ENCODE measurements around the gene CLEC14A. TPM values are rescaled to one million over a fixed set of nuclear protein-coding genes. Genes with fewer than 3 reads are reported as not detected.
A peak's percentile ranks its signal among the peaks of the same experiment; 100 is the strongest.

CLEC14A gene
- total RNA-seq, 2 experiments from 2014 or later: not detected

DNA sequence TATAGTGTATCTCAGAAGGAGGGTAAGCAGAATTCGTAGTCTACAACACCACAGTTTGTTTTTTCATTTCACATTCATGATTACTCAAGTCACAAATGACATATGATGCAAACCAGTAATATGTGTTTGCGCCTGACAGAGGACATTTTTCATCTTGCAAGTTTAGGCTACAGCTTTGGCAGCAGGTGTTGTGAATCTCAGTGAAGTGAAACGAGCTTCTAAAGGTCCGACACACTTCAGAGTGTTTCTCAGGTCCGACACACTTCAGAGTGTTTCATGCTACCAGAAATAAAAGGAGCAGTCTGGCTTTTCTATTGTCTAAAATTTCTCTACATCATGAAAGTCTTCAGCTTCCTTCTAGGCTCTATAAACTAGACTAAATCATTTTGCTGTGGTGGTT is 22.7 kb downstream of the CLEC14A start:
- ChIA-PET POLR2A (no interaction called here), CTCF (no interaction called here)
- no peak overlapping the region for H3K27ac Mint-ChIP-seq
- H3K9me3 Mint-ChIP-seq: no peaks in the 10 kb centered on the region
- H3K4me3 Mint-ChIP-seq: no peak overlapping the region
- H3K36me3 Mint-ChIP-seq: no peaks in the 10 kb centered on the region
- intact Hi-C loops (cut with micrococcal nuclease): no loop called here
- peaks cover 4% of the 10 kb centered on the region for H3K27me3 Mint-ChIP-seq
- H3K4me1 Mint-ChIP-seq (ENCODE audit: low read depth): no peaks in the 10 kb centered on the region
- no peak for DNase-seq

DNA sequence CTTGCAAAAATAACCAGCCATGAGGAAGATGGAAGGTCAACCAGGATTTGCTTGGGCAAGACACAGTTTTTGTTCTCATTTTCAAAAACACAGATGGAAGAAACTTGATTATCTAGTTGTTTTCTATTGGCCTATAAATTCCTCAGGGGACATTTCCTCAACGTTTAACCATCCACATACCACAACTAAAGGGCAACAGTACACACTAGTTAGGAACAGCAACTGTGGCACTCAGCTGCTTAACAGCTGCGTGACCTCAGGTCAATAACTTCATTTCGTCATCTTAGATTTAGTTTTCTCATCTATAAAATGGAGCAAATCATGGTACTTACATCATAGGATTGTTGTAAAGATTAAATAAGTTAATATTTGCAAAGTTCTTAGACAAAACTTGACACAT is 29.5 kb downstream of the CLEC14A start:
- POLR2A ChIA-PET: no interaction called here
- Mint-ChIP-seq H3K9me3 (no peaks in the 10 kb centered on the region), H3K36me3 (peaks cover 1% of the 10 kb centered on the region), H3K4me3 (no peak overlapping the region), H3K4me1 (ENCODE audit: low read depth) (no peaks in the 10 kb centered on the region), H3K27ac (no peak overlapping the region), H3K27me3 (peaks cover 5% of the 10 kb centered on the region)
- CTCF ChIA-PET: no interaction called here
- intact Hi-C loops (cut with micrococcal nuclease): no loop called here
- no peak for DNase-seq

DNA sequence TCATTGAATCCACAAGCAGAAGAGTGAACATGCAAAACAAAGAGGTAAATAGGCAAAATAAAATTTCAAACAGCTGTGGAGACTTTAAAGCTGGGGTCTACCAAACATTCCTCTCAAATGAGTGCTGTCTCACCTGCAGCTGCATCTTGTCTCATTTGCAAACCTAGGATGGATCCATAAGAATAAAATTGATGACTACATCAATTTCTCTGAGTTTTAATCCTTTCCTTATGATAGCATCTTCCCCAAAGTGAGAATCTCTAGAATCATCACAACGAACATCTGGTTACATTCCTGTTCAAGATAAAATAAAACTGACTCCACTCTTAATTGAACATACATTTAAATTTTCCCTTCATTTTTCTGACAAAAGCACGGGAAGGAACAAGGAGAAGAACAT is 29.9 kb downstream of the CLEC14A start:
- POLR2A ChIA-PET: no interaction called here
- no peaks in the 10 kb centered on the region for H3K4me1 Mint-ChIP-seq (ENCODE audit: low read depth)
- peaks cover 2% of the 10 kb centered on the region for H3K27me3 Mint-ChIP-seq
- H3K4me3 Mint-ChIP-seq: no peak overlapping the region
- H3K27ac Mint-ChIP-seq: no peak overlapping the region
- CTCF ChIA-PET: interaction anchor here (0.6 kb wide), 1 partner anchor 28 kb away, joined by 5 read pairs; no protein-coding TSS in a partner anchor
- DNase-seq: no peak
- peaks cover 1% of the 10 kb centered on the region for H3K36me3 Mint-ChIP-seq
- H3K9me3 Mint-ChIP-seq: no peaks in the 10 kb centered on the region
- intact Hi-C loops (cut with micrococcal nuclease): no loop called here

DNA sequence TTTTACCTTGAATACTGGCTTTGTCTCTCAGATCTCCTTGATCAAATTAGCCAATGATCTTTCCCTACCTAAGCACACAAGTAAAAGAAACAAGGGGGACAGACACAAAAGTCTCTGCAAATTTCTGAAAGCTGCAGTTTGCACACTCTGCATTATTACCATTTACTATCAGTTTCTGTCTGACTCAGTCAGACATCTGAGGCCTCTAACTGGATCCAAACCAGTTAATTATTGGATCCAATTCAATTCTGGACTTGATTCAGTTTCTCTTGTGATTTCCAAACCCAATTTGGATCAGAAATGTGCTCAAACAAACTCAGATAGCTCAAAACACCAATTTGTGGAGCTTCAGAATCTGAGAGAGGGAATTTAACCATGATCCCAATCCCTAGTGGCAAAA is 31.6 kb downstream of the CLEC14A start:
- POLR2A ChIA-PET: no interaction called here
- Mint-ChIP-seq H3K27me3 (peaks cover 1% of the 10 kb centered on the region), H3K36me3 (peaks cover 1% of the 10 kb centered on the region), H3K4me3 (no peak overlapping the region), H3K9me3 (no peaks in the 10 kb centered on the region), H3K27ac (no peak overlapping the region), H3K4me1 (ENCODE audit: low read depth) (no peaks in the 10 kb centered on the region)
- intact Hi-C loops (cut with micrococcal nuclease): no loop called here
- DNase-seq: no peak
- CTCF ChIA-PET: no interaction called here

DNA sequence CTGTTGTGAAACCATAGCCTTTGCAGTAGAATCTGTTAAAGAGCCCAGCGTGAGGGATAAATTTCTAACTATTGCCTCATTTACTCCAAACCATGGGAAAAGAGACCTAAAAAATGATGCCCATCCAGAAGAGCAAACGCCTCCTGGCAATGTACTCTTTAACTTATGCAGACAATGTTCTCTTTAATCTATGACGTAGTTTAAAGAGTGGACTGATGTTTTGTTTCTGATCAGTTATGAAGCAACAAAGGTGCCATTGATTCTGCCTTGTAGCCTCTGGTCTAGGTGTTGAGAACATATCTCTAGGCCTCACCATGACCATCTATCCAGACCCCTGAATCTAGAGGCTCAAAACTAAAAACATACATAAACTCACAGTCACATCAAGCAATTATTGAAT is 34.8 kb downstream of the CLEC14A start:
- H3K36me3 Mint-ChIP-seq: peaks cover 1% of the 10 kb centered on the region
- ChIA-PET CTCF (no interaction called here), POLR2A (no interaction called here)
- no peak for DNase-seq
- H3K4me1 Mint-ChIP-seq (ENCODE audit: low read depth): no peaks in the 10 kb centered on the region
- H3K4me3 Mint-ChIP-seq: no peak overlapping the region
- H3K27me3 Mint-ChIP-seq: no peaks in the 10 kb centered on the region
- intact Hi-C loops (cut with micrococcal nuclease): no loop called here
- H3K27ac Mint-ChIP-seq: no peak overlapping the region
- no peaks in the 10 kb centered on the region for H3K9me3 Mint-ChIP-seq

DNA sequence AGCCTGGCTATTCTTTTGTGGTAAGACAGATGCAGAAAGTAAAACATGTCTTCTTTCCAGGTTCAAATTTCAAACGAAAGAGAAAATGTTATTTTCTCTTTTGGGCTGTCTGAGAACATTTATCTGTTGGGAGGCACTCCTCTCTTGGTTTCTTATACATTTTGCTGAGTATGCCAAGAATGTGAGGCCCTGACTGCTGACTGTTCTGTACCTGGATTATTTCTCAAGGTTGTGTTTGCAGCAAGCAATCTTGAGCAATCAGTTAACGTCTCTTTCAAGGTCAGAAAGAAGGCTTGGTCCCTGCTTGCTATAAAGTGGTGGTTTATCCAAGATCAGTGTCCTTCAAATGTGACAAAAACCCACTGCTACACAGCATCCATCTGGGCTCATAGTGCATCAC is 38.3 kb downstream of the CLEC14A start:
- CTCF ChIA-PET: no interaction called here

DNA sequence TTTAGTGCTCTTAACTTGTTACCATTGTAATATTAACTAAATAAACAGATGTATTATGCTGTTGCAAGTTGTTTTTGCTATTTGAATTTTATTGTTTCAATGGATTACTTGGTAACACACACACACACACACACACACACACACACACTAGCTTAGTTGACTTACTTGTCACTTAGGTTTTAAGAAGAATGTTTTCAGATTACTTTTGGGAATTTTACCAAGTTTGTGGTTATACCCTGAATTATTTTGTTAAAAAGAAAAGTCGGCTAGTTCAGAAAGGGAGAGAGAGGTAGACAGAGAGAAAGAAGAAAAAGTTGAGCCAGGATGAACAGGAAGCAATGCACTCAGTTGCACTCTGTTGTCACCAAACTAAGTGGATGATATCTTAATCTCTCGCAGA is 42.9 kb downstream of the CLEC14A start:
- peaks cover 36% of the 10 kb centered on the region for H3K27me3 Mint-ChIP-seq

More for the DNA sequence above, 38.3 kb downstream of the CLEC14A start:
- DNase-seq: no peak
- no peaks in the 10 kb centered on the region for H3K36me3 Mint-ChIP-seq
- no peaks in the 10 kb centered on the region for H3K4me1 Mint-ChIP-seq (ENCODE audit: low read depth)
- intact Hi-C loops (cut with micrococcal nuclease): no loop called here
- H3K9me3 Mint-ChIP-seq: no peaks in the 10 kb centered on the region
- no peak overlapping the region for H3K4me3 Mint-ChIP-seq
- H3K27me3 Mint-ChIP-seq: peaks cover 7% of the 10 kb centered on the region
- POLR2A ChIA-PET: no interaction called here
- no peak overlapping the region for H3K27ac Mint-ChIP-seq

DNA sequence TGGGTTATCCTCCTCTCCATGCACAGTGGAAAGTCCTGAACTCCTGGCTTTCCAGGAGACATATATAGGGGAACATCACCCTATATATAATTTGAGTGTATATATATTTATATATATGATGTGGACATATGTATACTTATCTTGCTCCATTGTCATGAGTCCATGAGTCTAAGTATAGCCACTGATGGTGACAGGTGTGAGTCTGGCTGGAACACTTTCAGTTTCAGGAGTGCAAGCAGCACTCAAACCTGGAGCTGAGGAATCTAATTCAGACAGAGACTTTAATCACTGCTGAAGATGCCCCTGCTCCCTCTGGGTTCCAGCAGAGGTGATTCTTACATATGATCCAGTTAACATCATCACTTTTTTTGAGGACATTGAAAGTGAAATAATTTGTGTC is 43.8 kb downstream of the CLEC14A start:
- intact Hi-C loops (cut with micrococcal nuclease): loop anchor here (5.0 kb wide), 1 partner anchor 615 kb away; the partner anchor contains the start of genes FOXA1 and TTC6
- ChIA-PET POLR2A (no interaction called here), CTCF (no interaction called here)
- no peak for DNase-seq
- Mint-ChIP-seq H3K9me3 (no peaks in the 10 kb centered on the region), H3K4me3 (no peak overlapping the region), H3K27me3 (peaks cover 45% of the 10 kb centered on the region), H3K36me3 (no peaks in the 10 kb centered on the region), H3K27ac (no peak overlapping the region), H3K4me1 (ENCODE audit: low read depth) (peaks cover 25% of the 10 kb centered on the region)

More for the DNA sequence above, 42.9 kb downstream of the CLEC14A start:
- Mint-ChIP-seq H3K4me3 (no peak overlapping the region), H3K4me1 (ENCODE audit: low read depth) (peaks cover 25% of the 10 kb centered on the region), H3K9me3 (no peaks in the 10 kb centered on the region), H3K27ac (no peak overlapping the region), H3K36me3 (no peaks in the 10 kb centered on the region)
- ChIA-PET CTCF (no interaction called here), POLR2A (no interaction called here)
- intact Hi-C loops (cut with micrococcal nuclease): loop anchor here (5.0 kb wide), 1 partner anchor 616 kb away; the partner anchor contains the start of genes FOXA1 and TTC6
- no peak for DNase-seq

DNA sequence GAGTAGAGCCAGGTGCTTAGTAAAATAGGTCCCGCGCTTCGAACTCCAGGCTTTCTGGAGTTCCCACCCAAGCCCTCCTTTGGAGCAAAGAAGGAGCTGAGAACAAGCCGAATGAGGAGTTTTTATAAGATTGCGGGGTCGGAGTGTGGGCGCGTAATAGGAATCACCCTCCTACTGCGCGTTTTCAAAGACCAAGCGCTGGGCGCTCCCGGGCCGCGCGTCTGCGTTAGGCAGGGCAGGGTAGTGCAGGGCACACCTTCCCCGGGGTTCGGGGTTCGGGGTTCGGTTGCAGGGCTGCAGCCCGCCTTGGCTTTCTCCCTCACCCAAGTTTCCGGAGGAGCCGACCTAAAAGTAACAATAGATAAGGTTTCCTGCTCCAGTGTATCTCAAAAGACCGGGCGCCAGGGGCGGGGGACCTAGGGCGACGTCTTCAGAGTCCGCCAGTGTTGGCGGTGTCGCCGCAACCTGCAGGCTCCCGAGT is 44.6 kb downstream of the CLEC14A start:
- no peak for DNase-seq
- POLR2A ChIA-PET: no interaction called here
- Mint-ChIP-seq H3K36me3 (no peaks in the 10 kb centered on the region), H3K9me3 (no peaks in the 10 kb centered on the region), H3K4me3 (no peak overlapping the region), H3K4me1 (ENCODE audit: low read depth) (peaks cover 25% of the 10 kb centered on the region), H3K27ac (no peak overlapping the region), H3K27me3 (peaks cover 52% of the 10 kb centered on the region)
- CTCF ChIA-PET: interaction anchor here (0.6 to 1.2 kb wide), 4 partner anchors 14 to 631 kb away, joined by 3 read pairs; no protein-coding TSS in a partner anchor
- intact Hi-C loops (cut with micrococcal nuclease): loop anchor here (5.0 kb wide), 1 partner anchor 614 kb away; the partner anchor contains the start of genes FOXA1 and TTC6

DNA sequence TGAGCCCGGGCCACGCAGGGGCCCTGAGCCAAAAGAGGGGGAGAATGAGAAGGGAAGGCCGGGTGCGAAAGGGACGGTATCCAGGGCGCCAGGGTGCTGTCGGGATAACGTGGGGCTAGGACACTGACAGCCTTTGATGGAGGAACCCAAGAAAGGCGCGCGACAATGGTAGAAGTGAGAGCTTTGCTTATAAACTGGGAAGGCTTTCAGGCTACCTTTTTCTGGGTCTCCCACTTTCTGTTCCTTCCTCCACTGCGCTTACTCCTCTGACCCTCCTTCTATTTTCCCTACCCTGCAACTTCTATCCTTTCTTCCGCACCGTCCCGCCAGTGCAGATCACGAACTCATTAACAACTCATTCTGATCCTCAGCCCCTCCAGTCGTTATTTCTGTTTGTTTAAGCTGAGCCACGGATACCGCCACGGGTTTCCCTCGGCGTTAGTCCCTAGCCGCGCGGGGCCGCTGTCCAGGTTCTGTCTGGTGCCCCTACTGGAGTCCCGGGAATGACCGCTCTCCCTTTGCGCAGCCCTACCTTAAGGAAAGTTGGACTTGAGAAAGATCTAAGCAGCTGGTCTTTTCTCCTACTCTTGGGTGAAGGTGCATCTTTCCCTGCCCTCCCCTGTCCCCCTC is 45.2 kb downstream of the CLEC14A start:
- CTCF ChIA-PET: interaction anchor here (0.6 to 1.2 kb wide), 4 partner anchors 13 to 632 kb away, joined by 3 read pairs; no protein-coding TSS in a partner anchor
- no peaks in the 10 kb centered on the region for H3K9me3 Mint-ChIP-seq
- POLR2A ChIA-PET: no interaction called here
- H3K27me3 Mint-ChIP-seq: peaks cover 54% of the 10 kb centered on the region
- no peak overlapping the region for H3K4me3 Mint-ChIP-seq
- peaks cover 25% of the 10 kb centered on the region for H3K4me1 Mint-ChIP-seq (ENCODE audit: low read depth)
- intact Hi-C loops (cut with micrococcal nuclease): loop anchor here (5.0 kb wide), 1 partner anchor 613 kb away; the partner anchor contains the start of genes FOXA1 and TTC6
- H3K36me3 Mint-ChIP-seq: no peaks in the 10 kb centered on the region
- no peak overlapping the region for H3K27ac Mint-ChIP-seq
- DNase-seq: no peak

DNA sequence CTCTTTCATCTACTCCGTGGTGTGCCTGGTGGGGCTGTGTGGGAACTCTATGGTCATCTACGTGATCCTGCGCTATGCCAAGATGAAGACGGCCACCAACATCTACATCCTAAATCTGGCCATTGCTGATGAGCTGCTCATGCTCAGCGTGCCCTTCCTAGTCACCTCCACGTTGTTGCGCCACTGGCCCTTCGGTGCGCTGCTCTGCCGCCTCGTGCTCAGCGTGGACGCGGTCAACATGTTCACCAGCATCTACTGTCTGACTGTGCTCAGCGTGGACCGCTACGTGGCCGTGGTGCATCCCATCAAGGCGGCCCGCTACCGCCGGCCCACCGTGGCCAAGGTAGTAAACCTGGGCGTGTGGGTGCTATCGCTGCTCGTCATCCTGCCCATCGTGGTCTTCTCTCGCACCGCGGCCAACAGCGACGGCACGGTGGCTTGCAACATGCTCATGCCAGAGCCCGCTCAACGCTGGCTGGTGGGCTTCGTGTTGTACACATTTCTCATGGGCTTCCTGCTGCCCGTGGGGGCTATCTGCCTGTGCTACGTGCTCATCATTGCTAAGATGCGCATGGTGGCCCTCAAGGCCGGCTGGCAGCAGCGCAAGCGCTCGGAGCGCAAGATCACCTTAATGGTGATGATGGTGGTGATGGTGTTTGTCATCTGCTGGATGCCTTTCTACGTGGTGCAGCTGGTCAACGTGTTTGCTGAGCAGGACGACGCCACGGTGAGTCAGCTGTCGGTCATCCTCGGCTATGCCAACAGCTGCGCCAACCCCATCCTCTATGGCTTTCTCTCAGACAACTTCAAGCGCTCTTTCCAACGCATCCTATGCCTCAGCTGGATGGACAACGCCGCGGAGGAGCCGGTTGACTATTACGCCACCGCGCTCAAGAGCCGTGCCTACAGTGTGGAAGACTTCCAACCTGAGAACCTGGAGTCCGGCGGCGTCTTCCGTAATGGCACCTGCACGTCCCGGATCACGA is 46.0 kb downstream of the CLEC14A start:
- H3K27me3 Mint-ChIP-seq: peaks cover 54% of the 10 kb centered on the region
- peak; percentile 9 for DNase-seq
- ChIA-PET POLR2A (no interaction called here), CTCF (interaction anchor here (1.2 kb wide), 1 partner anchor 13 kb away, joined by 3 read pairs; no protein-coding TSS in a partner anchor)
- peaks cover 25% of the 10 kb centered on the region for H3K4me1 Mint-ChIP-seq (ENCODE audit: low read depth)
- intact Hi-C loops (cut with micrococcal nuclease): loop anchor here (5.0 kb wide), 2 partner anchors 47 to 613 kb away; partner anchors contain the start of genes CLEC14A, FOXA1 and TTC6
- H3K36me3 Mint-ChIP-seq: no peaks in the 10 kb centered on the region
- H3K4me3 Mint-ChIP-seq: peak overlapping the region; percentile 43
- no peak overlapping the region for H3K27ac Mint-ChIP-seq
- no peaks in the 10 kb centered on the region for H3K9me3 Mint-ChIP-seq
